ENCODE data around the gene MCTP1. TPM values are rescaled to one million over a fixed set of nuclear protein-coding genes. Genes with fewer than 3 reads are reported as not detected.

Gene MCTP1
- total and polyA plus RNA-seq, 8 donors = 4.4 to 55.1 (median 5.9) TPM

GRCh38 chr5:95172659-95173058 lies 112.2 kb downstream of the MCTP1 start:
- Histone ChIP-seq H3K4me3 (no peak overlapping the region), H3K4me1 (no peaks in the 10 kb centered on the region), H3K27ac (no peak overlapping the region), H3K36me3 (no peaks in the 10 kb centered on the region), H3K27me3 (no peaks in the 10 kb centered on the region), H3K9me3 (peaks cover 0 to 18% of the 10 kb centered on the region in 2 donors)
- TF ChIP-seq CTCF (IDR thresholded peaks at IDR 0.05) = no peak
- DNase-seq = no peak
- no peak for ATAC-seq
- intact Hi-C loops (cut with DNase I) = no loop called here

- intact Hi-C loops (cut with DNase I) = no loop called here
- ATAC-seq = no peak
- H3K36me3 ChIP-seq = no peaks in the 10 kb centered on the region
- TF ChIP-seq CTCF (IDR thresholded peaks at IDR 0.05) = no peak
- H3K4me3 ChIP-seq = no peak overlapping the region
- DNase-seq = no peak
- H3K27ac ChIP-seq = no peak overlapping the region
- no peaks in the 10 kb centered on the region for H3K4me1 ChIP-seq
- H3K27me3 ChIP-seq = no peaks in the 10 kb centered on the region
- peaks cover 0 to 5% of the 10 kb centered on the region in 2 donors for H3K9me3 ChIP-seq
These were observed 120.0 kb downstream of the MCTP1 start for GRCh38 chr5:95164861-95165260.

GRCh38 chr5:95163079-95163478 lies 121.8 kb downstream of the MCTP1 start:
- DNase-seq (no peak), ATAC-seq (no peak)
- Histone ChIP-seq H3K27ac (peak overlapping the region in 1 of 2 donors; percentile 14), H3K4me3 (no peak overlapping the region), H3K36me3 (no peaks in the 10 kb centered on the region), H3K4me1 (no peaks in the 10 kb centered on the region), H3K27me3 (no peaks in the 10 kb centered on the region), H3K9me3 (peaks cover 0 to under 1% of the 10 kb centered on the region in 2 donors)
- TF ChIP-seq CTCF (IDR thresholded peaks at IDR 0.05) = no peak
- intact Hi-C loops (cut with DNase I) = no loop called here

GRCh38 chr5:95162231-95162992 lies 122.5 kb downstream of the MCTP1 start:
- H3K36me3 ChIP-seq = no peaks in the 10 kb centered on the region
- peak overlapping the region in 1 of 2 donors; percentile 14 for H3K27ac ChIP-seq
- intact Hi-C loops (cut with DNase I) = no loop called here
- no peaks in the 10 kb centered on the region for H3K4me1 ChIP-seq
- no peak for TF ChIP-seq CTCF (IDR thresholded peaks at IDR 0.05)
- ATAC-seq (no peak), DNase-seq (no peak)
- no peaks in the 10 kb centered on the region for H3K9me3 ChIP-seq
- no peak overlapping the region for H3K4me3 ChIP-seq
- H3K27me3 ChIP-seq = no peaks in the 10 kb centered on the region

GRCh38 chr5:95159603-95160002 lies 125.3 kb downstream of the MCTP1 start:
- no peaks in the 10 kb centered on the region for H3K36me3 ChIP-seq
- no peak overlapping the region for H3K27ac ChIP-seq
- no peaks in the 10 kb centered on the region for H3K27me3 ChIP-seq
- no peaks in the 10 kb centered on the region for H3K4me1 ChIP-seq
- TF ChIP-seq CTCF (IDR thresholded peaks at IDR 0.05) = no peak
- ATAC-seq (no peak), DNase-seq (no peak)
- intact Hi-C loops (cut with DNase I) = no loop called here
- no peaks in the 10 kb centered on the region for H3K9me3 ChIP-seq
- no peak overlapping the region for H3K4me3 ChIP-seq
